ENCODE data around the gene EPHB3.

- no peak for TF ChIP-seq POLR2AphosphoS5 (IDR thresholded peaks at IDR 0.05; ENCODE audit: insufficient read depth, low read depth, low read length)
- TF ChIP-seq POLR2A (IDR thresholded peaks at IDR 0.05; ENCODE audit: low read depth, low read length) = no peak
- no peak for TF ChIP-seq CTCF (IDR thresholded peaks at IDR 0.05; ENCODE audit: extremely low read depth in 1 of 2, insufficient read depth in 1 of 2, low read depth in 1 of 2, low read length in 2 of 2)
- no peak for TF ChIP-seq MYC (IDR thresholded peaks at IDR 0.05; ENCODE audit: low read depth, low read length)
- TF ChIP-seq FOS (IDR thresholded peaks at IDR 0.05; ENCODE audit: borderline replicate concordance, insufficient read depth, low read length) = no peak
- TF ChIP-seq MAX (IDR thresholded peaks at IDR 0.05; ENCODE audit: insufficient read depth, insufficient read length) = no peak
- peak; percentile 73 for TF ChIP-seq EZH2 (IDR thresholded peaks at IDR 0.05; ENCODE audit: borderline replicate concordance, low read depth, low read length, severe bottlenecking)
Measured at GRCh38 chr3:184602372-184603150, 41.0 kb downstream of the EPHB3 start.

Data from endothelial cell of umbilical vein (primary cell).